ENCODE results near the gene SLC11A1.

Gene SLC11A1

DNA sequence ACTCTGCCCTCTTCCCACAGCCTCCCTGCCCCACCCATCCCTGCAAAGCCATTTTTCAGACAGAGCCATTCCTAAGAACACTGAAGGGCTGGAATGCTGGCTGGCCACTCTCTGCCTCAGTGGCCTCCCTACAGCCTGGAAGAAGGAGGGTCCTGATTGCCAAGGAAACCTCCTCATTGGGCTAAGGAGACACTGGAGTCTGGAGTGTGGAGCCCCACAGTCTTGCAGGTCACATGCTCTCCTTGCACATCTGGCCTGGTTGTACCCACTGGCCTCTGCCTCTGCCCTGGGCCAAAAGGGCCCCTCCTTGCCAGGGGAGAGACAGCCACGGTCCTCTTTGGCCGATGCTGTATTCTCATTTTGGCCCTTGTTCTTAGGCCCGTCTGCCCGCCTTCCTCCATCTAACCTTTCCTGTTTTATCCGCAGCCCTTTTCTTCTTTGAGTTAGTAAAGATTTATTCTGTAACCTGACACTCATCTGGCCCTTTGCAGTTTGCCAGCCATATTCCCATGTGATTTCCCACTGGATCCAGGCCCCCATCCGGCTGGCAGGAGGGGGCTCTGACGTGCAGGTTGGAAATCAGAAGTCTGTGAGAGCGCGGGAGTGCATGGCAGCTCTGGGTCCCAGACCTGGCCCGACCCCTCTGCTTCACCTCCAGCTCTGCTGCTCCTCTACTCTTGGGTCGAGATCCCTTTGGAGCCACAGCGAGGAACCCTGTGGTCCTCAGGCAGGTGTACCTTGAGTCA lies 36.4 kb upstream of the SLC11A1 start:
- Histone ChIP-seq H3K27ac (ENCODE audit: low read depth, low read length) (no peak overlapping the region), H3K9ac (ENCODE audit: low read depth, low read length) (no peak overlapping the region), H3K4me3 (ENCODE audit: low read depth, low read length) (no peak overlapping the region), H3K36me3 (ENCODE audit: control insufficient read depth, insufficient read depth, low read length) (no peaks in the 10 kb centered on the region), H3K27me3 (ENCODE audit: control insufficient read depth, insufficient read depth, low read length) (no peaks in the 10 kb centered on the region), H3K4me1 (ENCODE audit: control insufficient read depth, insufficient read depth, low read length) (no peaks in the 10 kb centered on the region), H3K9me3 (ENCODE audit: control insufficient read depth, insufficient read depth, low read length) (no peaks in the 10 kb centered on the region)

DNA sequence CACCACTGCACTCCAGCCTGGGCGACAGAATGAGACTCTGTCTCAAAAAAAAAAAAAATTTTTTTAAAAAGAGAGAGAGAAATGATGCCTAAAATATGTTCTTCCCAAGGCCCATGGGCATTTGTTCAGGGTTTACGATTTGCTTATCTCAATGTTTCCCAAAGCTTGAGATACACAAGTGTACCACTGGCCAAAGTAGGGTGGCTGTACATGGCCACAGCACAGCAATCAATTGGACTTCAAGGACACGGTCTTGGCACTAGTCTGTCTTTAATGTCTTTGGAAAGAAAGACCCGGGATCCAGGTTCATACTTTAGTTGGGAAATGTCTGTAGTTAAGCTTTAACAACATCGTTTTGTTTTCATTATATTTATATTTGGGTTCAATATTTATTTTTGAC lies 34.9 kb upstream of the SLC11A1 start:
- Histone ChIP-seq H3K4me1 (ENCODE audit: control insufficient read depth, insufficient read depth, low read length) (no peaks in the 10 kb centered on the region), H3K9ac (ENCODE audit: low read depth, low read length) (no peak overlapping the region), H3K27me3 (ENCODE audit: control insufficient read depth, insufficient read depth, low read length) (no peaks in the 10 kb centered on the region), H3K4me3 (ENCODE audit: low read depth, low read length) (no peak overlapping the region), H3K36me3 (ENCODE audit: control insufficient read depth, insufficient read depth, low read length) (no peaks in the 10 kb centered on the region), H3K27ac (ENCODE audit: low read depth, low read length) (no peak overlapping the region), H3K9me3 (ENCODE audit: control insufficient read depth, insufficient read depth, low read length) (peaks cover 3% of the 10 kb centered on the region)

DNA sequence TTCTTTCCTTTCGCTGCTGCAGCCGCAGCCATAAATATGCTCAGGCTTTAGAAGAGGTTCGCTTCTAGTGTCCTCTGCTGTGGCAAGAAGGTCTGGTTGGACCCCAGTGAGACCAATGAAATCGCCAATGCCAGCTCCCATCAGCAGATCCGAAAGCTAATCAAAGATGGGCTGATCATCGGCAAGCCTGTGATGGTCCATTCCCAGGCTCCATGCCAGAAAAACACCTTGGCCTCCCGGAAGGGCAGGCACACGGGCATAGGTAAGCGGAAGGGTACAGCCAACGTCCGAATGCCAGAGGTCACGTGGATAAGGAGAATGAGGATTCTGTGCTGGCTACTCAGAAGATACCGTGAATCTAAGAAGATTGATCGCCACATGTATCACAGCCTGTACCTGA lies 28.0 kb upstream of the SLC11A1 start:
- Histone ChIP-seq H3K36me3 (ENCODE audit: control insufficient read depth, insufficient read depth, low read length) (no peaks in the 10 kb centered on the region), H3K27me3 (ENCODE audit: control insufficient read depth, insufficient read depth, low read length) (no peaks in the 10 kb centered on the region), H3K4me3 (ENCODE audit: low read depth, low read length) (no peak overlapping the region), H3K9ac (ENCODE audit: low read depth, low read length) (no peak overlapping the region), H3K9me3 (ENCODE audit: control insufficient read depth, insufficient read depth, low read length) (peaks cover 3% of the 10 kb centered on the region), H3K27ac (ENCODE audit: low read depth, low read length) (no peak overlapping the region), H3K4me1 (ENCODE audit: control insufficient read depth, insufficient read depth, low read length) (peaks cover 11% of the 10 kb centered on the region; the same call in 1 of the 2 replicates)

DNA sequence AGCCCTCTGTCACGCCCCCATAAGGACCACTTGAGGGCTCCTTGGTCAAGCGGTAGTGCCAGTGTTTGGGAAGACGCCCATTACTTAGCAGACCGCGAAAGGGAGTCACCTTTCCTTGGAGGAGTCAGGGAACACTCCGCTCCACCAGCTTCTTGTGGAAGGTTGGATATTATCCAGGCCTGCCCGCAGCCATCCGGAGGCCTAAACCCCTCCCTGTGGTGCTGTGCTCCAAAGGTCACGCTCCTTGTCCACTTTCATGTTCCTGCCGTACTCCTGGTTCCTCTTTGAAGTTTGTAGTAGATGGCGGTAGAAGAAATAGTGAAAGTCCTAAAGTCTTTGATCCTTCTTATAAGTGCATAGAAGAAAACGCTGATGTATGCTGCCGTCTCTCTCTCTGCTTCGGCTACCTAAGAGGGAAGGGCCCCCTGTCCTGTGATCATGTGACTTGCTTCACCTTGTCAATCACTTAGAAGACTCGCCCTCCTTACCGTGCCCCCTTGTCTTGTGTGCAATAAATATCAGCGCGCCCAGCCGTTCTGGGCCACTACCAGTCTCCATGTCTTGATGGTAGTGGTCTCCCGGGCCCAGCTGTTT lies 27.1 kb upstream of the SLC11A1 start:
- Histone ChIP-seq H3K9me3 (ENCODE audit: control insufficient read depth, insufficient read depth, low read length) (peaks cover 3% of the 10 kb centered on the region), H3K4me3 (ENCODE audit: low read depth, low read length) (no peak overlapping the region), H3K36me3 (ENCODE audit: control insufficient read depth, insufficient read depth, low read length) (no peaks in the 10 kb centered on the region), H3K27ac (ENCODE audit: low read depth, low read length) (no peak overlapping the region), H3K9ac (ENCODE audit: low read depth, low read length) (no peak overlapping the region), H3K27me3 (ENCODE audit: control insufficient read depth, insufficient read depth, low read length) (no peaks in the 10 kb centered on the region), H3K4me1 (ENCODE audit: control insufficient read depth, insufficient read depth, low read length) (peaks cover 11% of the 10 kb centered on the region; the same call in 1 of the 2 replicates)

DNA sequence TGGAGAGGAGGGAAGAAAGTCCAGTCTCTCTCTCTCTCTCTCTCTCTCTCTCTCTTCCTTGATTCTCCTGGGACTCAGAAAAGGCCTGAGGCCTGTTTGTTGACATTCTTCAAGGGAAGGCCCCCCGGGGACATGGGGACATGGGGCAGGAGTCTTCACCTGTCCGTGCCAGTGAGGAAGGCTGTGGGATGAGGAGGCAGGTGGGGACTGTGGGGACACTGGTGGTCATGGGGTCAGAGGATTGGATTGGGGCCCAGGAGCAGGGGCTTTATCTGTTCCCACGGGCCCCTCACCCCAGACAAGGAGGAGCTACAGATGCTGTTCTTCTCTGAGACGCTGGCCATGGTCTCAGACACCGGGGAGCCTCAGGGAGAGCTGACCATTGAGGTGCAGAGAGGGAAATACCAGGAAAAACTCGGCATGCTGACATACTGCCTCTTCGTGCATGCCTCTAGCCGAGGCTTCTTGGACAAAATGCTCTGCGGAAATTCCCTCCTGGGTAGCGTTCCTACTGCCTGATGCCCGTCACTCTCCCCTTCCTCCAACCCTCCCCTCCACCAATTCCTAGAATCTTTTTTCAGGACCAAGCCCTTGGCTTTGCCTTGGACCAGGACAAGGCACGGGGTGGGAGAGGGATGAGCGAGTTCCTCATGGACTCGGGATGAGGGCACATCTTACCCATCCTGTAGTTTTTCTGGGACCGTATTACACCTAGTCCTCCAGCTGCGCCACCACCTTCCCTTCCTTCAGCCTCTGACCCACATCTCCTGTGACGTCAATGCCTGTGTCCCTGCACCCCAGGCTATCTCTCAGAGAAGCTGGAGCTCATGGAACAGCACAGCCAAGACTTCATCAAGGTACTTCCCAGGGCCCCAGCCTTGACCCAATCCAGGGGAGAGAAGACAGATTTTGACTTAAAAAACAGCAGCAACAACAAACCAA lies 24.6 kb upstream of the SLC11A1 start:
- Histone ChIP-seq H3K4me1 (ENCODE audit: control insufficient read depth, insufficient read depth, low read length) (peaks cover 11% of the 10 kb centered on the region; the same call in 1 of the 2 replicates), H3K27me3 (ENCODE audit: control insufficient read depth, insufficient read depth, low read length) (no peaks in the 10 kb centered on the region), H3K27ac (ENCODE audit: low read depth, low read length) (no peak overlapping the region), H3K36me3 (ENCODE audit: control insufficient read depth, insufficient read depth, low read length) (no peaks in the 10 kb centered on the region), H3K9me3 (ENCODE audit: control insufficient read depth, insufficient read depth, low read length) (no peaks in the 10 kb centered on the region), H3K4me3 (ENCODE audit: low read depth, low read length) (no peak overlapping the region), H3K9ac (ENCODE audit: low read depth, low read length) (no peak overlapping the region)

DNA sequence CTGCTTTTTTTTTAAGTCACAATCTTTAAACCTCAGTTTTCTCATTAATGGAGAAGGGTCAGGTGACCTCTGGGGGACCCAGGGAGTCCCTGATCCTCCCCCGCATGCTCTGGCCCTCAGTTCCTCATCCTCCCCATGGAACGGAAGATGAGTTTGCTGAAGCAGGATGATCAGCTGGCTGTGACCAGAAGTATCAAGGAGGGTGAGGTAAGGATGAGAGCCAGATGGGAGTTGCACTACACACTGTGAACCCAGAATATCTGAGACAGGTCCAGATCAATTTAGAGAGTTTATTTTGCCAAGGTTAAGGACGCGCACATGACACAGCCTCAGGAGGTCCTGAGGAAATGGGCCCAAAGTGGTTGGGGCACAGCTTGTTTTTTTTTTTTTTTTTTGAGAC lies 21.6 kb upstream of the SLC11A1 start:
- Histone ChIP-seq H3K27ac (ENCODE audit: low read depth, low read length) (no peak overlapping the region), H3K9ac (ENCODE audit: low read depth, low read length) (no peak overlapping the region), H3K9me3 (ENCODE audit: control insufficient read depth, insufficient read depth, low read length) (no peaks in the 10 kb centered on the region)

DNA sequence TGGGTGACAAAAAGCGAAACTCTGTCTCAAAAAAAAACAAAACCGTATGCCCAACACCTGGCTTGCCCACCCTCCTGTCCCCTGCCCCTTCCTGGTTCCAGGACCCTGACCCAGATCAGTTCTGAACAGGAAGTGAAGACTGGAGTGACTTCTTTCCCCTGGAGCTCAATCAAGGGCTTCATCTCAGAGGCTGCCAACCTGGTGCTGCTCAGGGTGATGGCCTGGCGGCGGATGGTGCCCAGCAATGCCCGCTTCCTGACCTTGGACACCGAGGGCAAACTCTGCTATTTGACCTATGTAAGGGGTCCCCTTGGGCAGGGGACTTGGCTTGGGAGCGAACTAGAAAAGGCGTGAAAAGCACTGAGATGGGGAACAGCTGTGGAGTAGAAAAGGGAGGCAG lies 19.5 kb upstream of the SLC11A1 start:
- Histone ChIP-seq H3K36me3 (ENCODE audit: control insufficient read depth, insufficient read depth, low read length) (no peaks in the 10 kb centered on the region), H3K9ac (ENCODE audit: low read depth, low read length) (no peak overlapping the region), H3K27ac (ENCODE audit: low read depth, low read length) (no peak overlapping the region), H3K9me3 (ENCODE audit: control insufficient read depth, insufficient read depth, low read length) (no peaks in the 10 kb centered on the region), H3K4me1 (ENCODE audit: control insufficient read depth, insufficient read depth, low read length) (peaks cover 4% of the 10 kb centered on the region; the same call in 1 of the 2 replicates), H3K4me3 (ENCODE audit: low read depth, low read length) (no peak overlapping the region), H3K27me3 (ENCODE audit: control insufficient read depth, insufficient read depth, low read length) (no peaks in the 10 kb centered on the region)

More for the DNA sequence above, 21.6 kb upstream of the SLC11A1 start:
- Histone ChIP-seq H3K36me3 (ENCODE audit: control insufficient read depth, insufficient read depth, low read length) (no peaks in the 10 kb centered on the region), H3K4me1 (ENCODE audit: control insufficient read depth, insufficient read depth, low read length) (peaks cover 11% of the 10 kb centered on the region; the same call in 1 of the 2 replicates), H3K27me3 (ENCODE audit: control insufficient read depth, insufficient read depth, low read length) (no peaks in the 10 kb centered on the region), H3K4me3 (ENCODE audit: low read depth, low read length) (no peak overlapping the region)

DNA sequence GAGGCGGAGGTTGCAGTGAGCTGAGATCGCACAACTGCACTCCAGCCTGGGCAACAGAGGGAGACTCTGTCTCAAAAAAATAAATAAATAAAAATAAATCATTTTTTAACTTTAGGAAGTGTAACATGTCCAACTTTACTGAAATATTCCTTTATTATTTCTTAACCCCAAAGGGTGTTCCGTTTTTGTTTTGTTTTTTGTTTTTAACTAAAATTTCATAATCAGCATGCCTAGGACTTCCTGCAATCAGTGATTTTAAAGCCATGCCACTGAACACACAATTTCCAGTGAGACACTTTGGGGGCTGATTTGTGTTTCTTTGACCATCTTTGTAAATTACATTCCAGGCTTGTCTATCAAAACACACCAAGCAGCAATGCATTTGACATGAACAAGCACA lies 18.3 kb upstream of the SLC11A1 start:
- H3K36me3 ChIP-seq (ENCODE audit: control insufficient read depth, insufficient read depth, low read length), result no peaks in the 10 kb centered on the region
- 0 out of 2 replicates have a peak, but pooled peaks cover 3% of the 10 kb centered on the region for H3K4me1 ChIP-seq (ENCODE audit: control insufficient read depth, insufficient read depth, low read length)
- H3K27ac ChIP-seq (ENCODE audit: low read depth, low read length), result no peak overlapping the region
- H3K27me3 ChIP-seq (ENCODE audit: control insufficient read depth, insufficient read depth, low read length), result no peaks in the 10 kb centered on the region
- no peak overlapping the region for H3K9ac ChIP-seq (ENCODE audit: low read depth, low read length)
- H3K4me3 ChIP-seq (ENCODE audit: low read depth, low read length), result no peak overlapping the region
- no peaks in the 10 kb centered on the region for H3K9me3 ChIP-seq (ENCODE audit: control insufficient read depth, insufficient read depth, low read length)

DNA sequence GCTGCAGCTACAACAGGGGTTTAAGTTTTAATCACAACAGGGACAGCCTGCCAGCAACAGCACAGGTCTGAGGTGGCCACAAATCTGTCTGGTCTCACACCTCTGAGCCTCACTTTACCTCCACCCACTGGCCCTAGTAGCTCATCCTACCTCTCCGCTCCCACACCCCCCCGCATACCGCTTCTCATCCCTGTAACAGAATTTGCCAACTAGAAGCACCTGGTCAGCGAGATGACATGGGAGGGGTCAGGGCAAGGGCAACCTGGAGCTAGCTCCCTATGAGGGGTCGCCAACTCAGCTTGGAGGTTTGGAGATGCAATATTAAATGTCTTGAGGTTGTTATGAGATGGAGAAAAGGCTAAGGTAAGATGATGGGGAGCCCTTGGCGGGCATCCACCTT lies 17.9 kb upstream of the SLC11A1 start:
- no peaks in the 10 kb centered on the region for H3K9me3 ChIP-seq (ENCODE audit: control insufficient read depth, insufficient read depth, low read length)
- no peak overlapping the region for H3K9ac ChIP-seq (ENCODE audit: low read depth, low read length)
- no peaks in the 10 kb centered on the region for H3K36me3 ChIP-seq (ENCODE audit: control insufficient read depth, insufficient read depth, low read length)
- no peak overlapping the region for H3K27ac ChIP-seq (ENCODE audit: low read depth, low read length)
- H3K27me3 ChIP-seq (ENCODE audit: control insufficient read depth, insufficient read depth, low read length), result no peaks in the 10 kb centered on the region
- 0 out of 2 replicates have a peak, but pooled peaks cover 3% of the 10 kb centered on the region for H3K4me1 ChIP-seq (ENCODE audit: control insufficient read depth, insufficient read depth, low read length)
- H3K4me3 ChIP-seq (ENCODE audit: low read depth, low read length), result no peak overlapping the region

DNA sequence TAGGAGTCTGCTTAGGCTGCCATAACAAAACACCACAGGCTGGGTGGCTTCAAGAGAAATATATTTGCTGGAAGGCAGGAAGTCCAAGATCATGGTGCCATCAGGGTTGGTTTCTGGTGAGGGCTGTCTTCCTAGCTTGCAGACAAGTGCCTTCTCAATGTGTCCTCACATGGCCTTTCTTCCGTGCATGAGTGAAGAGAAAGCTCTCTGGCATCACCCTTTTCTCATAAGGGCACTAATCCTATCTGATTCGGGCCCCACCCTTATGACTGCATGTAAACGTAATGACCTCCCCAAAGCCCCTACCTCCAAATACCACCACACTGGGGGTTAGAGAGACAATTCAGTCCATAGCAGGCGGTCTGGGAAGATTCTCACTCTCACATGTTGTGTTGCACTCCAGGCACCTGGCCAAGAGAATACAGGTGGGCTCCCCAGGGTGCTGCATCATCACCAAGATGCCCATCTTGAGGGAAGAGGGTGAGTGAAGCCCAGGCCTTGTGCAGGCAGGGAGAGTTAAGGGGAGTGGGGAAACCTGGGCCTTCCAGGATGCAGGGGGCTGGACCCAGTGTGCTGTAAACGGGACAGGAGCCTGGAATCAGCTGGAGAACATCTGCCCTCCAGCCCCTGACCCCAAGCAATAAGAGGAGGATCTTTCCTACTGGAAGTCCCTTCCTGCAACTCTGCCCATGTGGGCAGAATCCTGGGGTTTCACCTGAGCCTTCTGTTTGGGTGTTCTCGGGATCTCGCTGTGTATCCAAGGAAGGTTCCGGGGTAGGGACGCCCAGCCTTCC lies 15.3 kb upstream of the SLC11A1 start:
- Histone ChIP-seq H3K9me3 (ENCODE audit: control insufficient read depth, insufficient read depth, low read length) (no peaks in the 10 kb centered on the region), H3K4me3 (ENCODE audit: low read depth, low read length) (peak overlapping the region; percentile 78), H3K27me3 (ENCODE audit: control insufficient read depth, insufficient read depth, low read length) (no peaks in the 10 kb centered on the region), H3K4me1 (ENCODE audit: control insufficient read depth, insufficient read depth, low read length) (0 out of 2 replicates have a peak, but pooled peaks cover 3% of the 10 kb centered on the region), H3K36me3 (ENCODE audit: control insufficient read depth, insufficient read depth, low read length) (no peaks in the 10 kb centered on the region), H3K9ac (ENCODE audit: low read depth, low read length) (no peak overlapping the region), H3K27ac (ENCODE audit: low read depth, low read length) (no peak overlapping the region)

Data from HUES48 (cell line).